Activated B cell treated with CpG ODN at 0.5 μM for 24 hours (primary cell): ENCODE results near the gene ODF4. TPM values are rescaled to one million over a fixed set of nuclear protein-coding genes. Genes with fewer than 3 reads are reported as not detected.

Experiments
- ATAC-seq: fragments of 200-7000 bp; cut with Tn5 transposase; one replicate; pipeline ENCODE4 v1.10.0; 2021; ENCODE audit warnings: low read depth, mild to moderate bottlenecking, moderate library complexity
- CTCF ChIA-PET: fragments of 350-600 bp; sonication (Branson Sonifier 250); formaldehyde crosslinking; loops from one replicate; lab custom pipeline; 2021; ENCODE audit warnings: antibody characterized with exemption; lab: Charles Lee
- POLR2A ChIA-PET: fragments of 350-600 bp; sonication (Branson Sonifier 250); formaldehyde crosslinking; loops from one replicate; lab custom pipeline; 2021; ENCODE audit warnings: antibody characterized with exemption; lab: Charles Lee
- DNase-seq: peaks from one replicate; pipeline ENCODE4 v3.0.0; 2022
- H3K27ac Mint-ChIP-seq: one replicate; pipeline ENCODE4 v1.8.0; 2020; ENCODE audit warnings: mixed read lengths
- H3K27me3 Mint-ChIP-seq: one replicate; pipeline ENCODE4 v1.8.0; 2021; ENCODE audit warnings: mixed read lengths
- H3K36me3 Mint-ChIP-seq: one replicate; pipeline ENCODE4 v1.8.0; 2021; ENCODE audit warnings: low read depth, mixed read lengths
- H3K4me1 Mint-ChIP-seq: one replicate; pipeline ENCODE4 v1.8.0; 2021; ENCODE audit warnings: mixed read lengths
- H3K4me3 Mint-ChIP-seq: one replicate; pipeline ENCODE4 v1.8.0; 2020; ENCODE audit warnings: mild to moderate bottlenecking, mixed read lengths
- H3K9me3 Mint-ChIP-seq: one replicate; pipeline ENCODE4 v1.8.0; 2020; ENCODE audit warnings: mixed read lengths
- intact Hi-C: fragments of 100-400 bp; cut with micrococcal nuclease; formaldehyde crosslinking; loops from one replicate; pipeline ENCODE4 v1.15.1; 2024
- total RNA-seq: library from RNA; stranded (reverse); gene quantifications from 2 replicates; pipeline ENCODE4 v1.2.3, GENCODE V29; 2022
- TF ChIP-seq, protein P1 (sequence below): fragments of 200-600 bp; IDR thresholded peaks from one replicate; pipeline ENCODE4 v1.8.0; 2022; ENCODE audit warnings: antibody characterized with exemption, mild to moderate bottlenecking

ODF4 gene, protein sequence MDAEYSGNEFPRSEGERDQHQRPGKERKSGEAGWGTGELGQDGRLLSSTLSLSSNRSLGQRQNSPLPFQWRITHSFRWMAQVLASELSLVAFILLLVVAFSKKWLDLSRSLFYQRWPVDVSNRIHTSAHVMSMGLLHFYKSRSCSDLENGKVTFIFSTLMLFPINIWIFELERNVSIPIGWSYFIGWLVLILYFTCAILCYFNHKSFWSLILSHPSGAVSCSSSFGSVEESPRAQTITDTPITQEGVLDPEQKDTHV
- total RNA-seq, result not detected in 2 replicates

DNA sequence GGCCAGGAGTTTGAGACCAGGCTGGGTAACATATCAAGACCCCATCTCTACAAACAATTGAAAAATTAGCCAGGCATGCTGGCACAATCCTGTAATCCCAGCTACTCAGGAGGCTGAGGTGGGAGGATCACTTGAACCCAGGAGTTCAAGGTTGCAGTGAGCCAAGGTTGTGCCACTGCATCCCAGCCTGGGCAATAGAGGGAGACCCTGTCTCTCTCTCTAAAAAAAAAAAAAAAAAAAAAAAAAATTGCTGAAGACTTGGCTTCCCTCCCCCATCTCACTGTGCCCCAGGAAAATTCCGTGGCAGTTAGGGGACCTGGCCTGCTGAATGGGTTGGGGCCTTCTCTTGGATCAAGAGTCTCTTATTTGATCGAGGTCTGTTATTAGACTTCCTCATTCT is at the start of gene ODF4:
ODF4 (plus strand) TSS at position 301 of the 400 bp plus-strand sequence. CDS start 212 bp downstream, outside the sequence.
- ATAC-seq (no peak), DNase-seq (no peak)
- peaks cover 6% of the 10 kb centered on the region for H3K27me3 Mint-ChIP-seq
- CTCF ChIA-PET, result no interaction called here
- no peaks in the 10 kb centered on the region for H3K36me3 Mint-ChIP-seq
- H3K4me1 Mint-ChIP-seq, result peaks cover 8% of the 10 kb centered on the region
- no peaks in the 10 kb centered on the region for H3K9me3 Mint-ChIP-seq
- TF ChIP-seq, protein P1, sequence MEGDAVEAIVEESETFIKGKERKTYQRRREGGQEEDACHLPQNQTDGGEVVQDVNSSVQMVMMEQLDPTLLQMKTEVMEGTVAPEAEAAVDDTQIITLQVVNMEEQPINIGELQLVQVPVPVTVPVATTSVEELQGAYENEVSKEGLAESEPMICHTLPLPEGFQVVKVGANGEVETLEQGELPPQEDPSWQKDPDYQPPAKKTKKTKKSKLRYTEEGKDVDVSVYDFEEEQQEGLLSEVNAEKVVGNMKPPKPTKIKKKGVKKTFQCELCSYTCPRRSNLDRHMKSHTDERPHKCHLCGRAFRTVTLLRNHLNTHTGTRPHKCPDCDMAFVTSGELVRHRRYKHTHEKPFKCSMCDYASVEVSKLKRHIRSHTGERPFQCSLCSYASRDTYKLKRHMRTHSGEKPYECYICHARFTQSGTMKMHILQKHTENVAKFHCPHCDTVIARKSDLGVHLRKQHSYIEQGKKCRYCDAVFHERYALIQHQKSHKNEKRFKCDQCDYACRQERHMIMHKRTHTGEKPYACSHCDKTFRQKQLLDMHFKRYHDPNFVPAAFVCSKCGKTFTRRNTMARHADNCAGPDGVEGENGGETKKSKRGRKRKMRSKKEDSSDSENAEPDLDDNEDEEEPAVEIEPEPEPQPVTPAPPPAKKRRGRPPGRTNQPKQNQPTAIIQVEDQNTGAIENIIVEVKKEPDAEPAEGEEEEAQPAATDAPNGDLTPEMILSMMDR, result no peak
- POLR2A ChIA-PET, result no interaction called here
- H3K27ac Mint-ChIP-seq, result no peak within 1 kb of the TSS
- no peak within 1 kb of the TSS for H3K4me3 Mint-ChIP-seq
- intact Hi-C loops, result no loop called here

- POLR2A ChIA-PET, result interaction anchor here (2.2 kb wide), 1 partner anchor 116 kb away, joined by 23 read pairs; no protein-coding TSS in a partner anchor
- Mint-ChIP-seq H3K27me3 (no peaks in the 10 kb centered on the region), H3K9me3 (no peaks in the 10 kb centered on the region), H3K4me3 (peak overlapping the region; percentile 50), H3K27ac (peak overlapping the region; percentile 12), H3K4me1 (peaks cover 57% of the 10 kb centered on the region), H3K36me3 (peaks cover 9% of the 10 kb centered on the region)
- DNase-seq, result no peak
- TF ChIP-seq, protein P1, result no peak
- intact Hi-C loops, result no loop called here
- CTCF ChIA-PET, result no interaction called here
- ATAC-seq, result no peak
These were observed 49.6 kb upstream of the ODF4 start for GRCh38 chr17:8290043-8290442.

DNA sequence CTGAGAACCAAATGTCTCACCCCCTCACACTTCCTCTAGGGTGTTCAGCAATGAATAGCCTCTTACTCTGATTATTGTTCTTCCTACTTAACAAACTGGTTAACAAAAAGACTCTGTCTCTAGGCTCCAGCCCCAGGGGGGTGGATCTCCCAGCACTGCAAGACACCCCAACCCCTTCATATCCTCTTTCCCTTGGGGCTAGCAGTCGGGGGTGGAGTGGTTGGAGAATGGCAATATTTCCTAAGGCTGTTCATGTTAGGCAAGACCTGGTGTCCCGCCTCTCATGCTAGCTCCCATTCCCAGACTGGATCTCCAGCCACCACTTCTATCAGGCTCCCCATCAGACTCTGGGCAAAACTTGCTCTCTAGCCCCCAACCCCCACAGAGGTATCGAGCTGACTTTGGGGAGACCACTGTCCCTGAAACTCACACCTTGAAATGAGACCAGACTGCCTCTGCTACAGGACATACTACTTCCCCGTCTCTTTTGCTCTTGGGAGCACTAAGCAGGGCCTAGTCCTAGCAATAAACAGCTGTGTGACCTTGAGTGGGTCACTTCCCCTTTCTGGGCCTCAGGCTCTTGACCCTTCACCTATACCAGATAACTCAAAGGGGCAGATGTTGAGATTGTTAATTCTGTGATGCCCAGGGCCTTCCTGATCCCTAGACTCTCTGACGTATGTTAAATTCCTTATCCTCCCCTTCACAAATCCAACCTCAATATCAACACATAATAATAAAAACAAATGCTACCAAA is 46.8 kb upstream of the ODF4 start:
- H3K36me3 Mint-ChIP-seq, result peaks cover 9% of the 10 kb centered on the region
- peak overlapping the region; percentile 32 for H3K4me3 Mint-ChIP-seq
- no peak for DNase-seq
- peak overlapping the region; percentile 21 for H3K27ac Mint-ChIP-seq
- POLR2A ChIA-PET, result interaction anchor here (0.7 to 4.4 kb wide), 6 partner anchors 27 to 211 kb away, joined by 3 to 108 read pairs (median 4); partner anchors contain the start of genes CTC1 and PFAS
- intact Hi-C loops, result no loop called here
- no peaks in the 10 kb centered on the region for H3K27me3 Mint-ChIP-seq
- no peak for ATAC-seq
- TF ChIP-seq, protein P1, result no peak
- H3K9me3 Mint-ChIP-seq, result no peaks in the 10 kb centered on the region
- peaks cover 49% of the 10 kb centered on the region for H3K4me1 Mint-ChIP-seq
- CTCF ChIA-PET, result no interaction called here

GRCh38 chr17:8294361-8294760 is 45.3 kb upstream of the ODF4 start:
- ATAC-seq (no peak), DNase-seq (no peak)
- H3K27me3 Mint-ChIP-seq, result no peaks in the 10 kb centered on the region
- H3K4me3 Mint-ChIP-seq, result peak overlapping the region; percentile 92
- ChIA-PET CTCF (interaction anchor here (1.4 to 1.9 kb wide), 2 partner anchors 70 to 72 kb away, joined by 3 to 7 read pairs; no protein-coding TSS in a partner anchor), POLR2A (interaction anchor here (0.7 to 4.4 kb wide), 15 partner anchors 20 to 710 kb away, joined by 3 to 108 read pairs (median 9); partner anchors contain the start of genes BORCS6, CTC1, KRABD2 and PFAS)
- intact Hi-C loops, result no loop called here
- peaks cover 2% of the 10 kb centered on the region for H3K36me3 Mint-ChIP-seq
- H3K4me1 Mint-ChIP-seq, result peaks cover 35% of the 10 kb centered on the region
- H3K9me3 Mint-ChIP-seq, result no peaks in the 10 kb centered on the region
- TF ChIP-seq, protein P1, result no peak
- peak overlapping the region; percentile 86 for H3K27ac Mint-ChIP-seq
